H1 (cell line): ENCODE measurements around the gene KCNH4. TPM values are rescaled to one million over a fixed set of nuclear protein-coding genes. Genes with fewer than 3 reads are reported as not detected.

Source experiments
- HDAC2 ChIP-seq, 2 experiments: fragments of 300-600 bp in 1 of 2; sonication (generic) in 1 of 2; IDR thresholded peaks; 2 replicates each; pipeline ENCODE4 v1.6.1; 2011 to 2012; ENCODE audit warnings: low read depth in 2 of 2, low read length in 2 of 2, mild to moderate bottlenecking in 2 of 2, moderate library complexity in 2 of 2, borderline replicate concordance in 1 of 2, inconsistent platforms in 1 of 2
- HDAC6 ChIP-seq: IDR thresholded peaks from one replicate; pipeline ENCODE4 v1.7.1; 2012; ENCODE audit warnings: low read depth, mild to moderate bottlenecking, inconsistent platforms, low read length, moderate library complexity
- RBBP5 ChIP-seq: IDR thresholded peaks from 2 replicates; pipeline ENCODE4 v1.7.1; 2012; ENCODE audit warnings: low read depth, mild to moderate bottlenecking, inconsistent platforms, low read length, moderate library complexity, borderline replicate concordance
- RXRA ChIP-seq: IDR thresholded peaks from 2 replicates; pipeline ENCODE4 v1.6.1; 2011; ENCODE audit warnings: low read depth, mild to moderate bottlenecking, low read length, moderate library complexity; ENCODE audit not compliant: insufficient read depth
- polyA plus RNA-seq, 7 experiments: library from polyadenylated mRNA; depleted of rRNA in 3 of 7; stranded (reverse) in 5 of 7; unstranded in 2 of 7; fragments of >200 nt in 5 of 7; fragments of 200-250 nt in 2 of 7; gene quantifications; 1 replicate in 5 of 7; 2 replicates in 1 of 7; 4 replicates in 1 of 7; pipeline versions ENCODE4 v1.2.1 to v1.2.3, GENCODE V29; 2011 to 2013; ENCODE audit warnings: missing spikeins in 2 of 7, mixed read lengths in 2 of 7
- total RNA-seq: library from RNA; stranded (reverse); fragmentation: NEBNext Ultra II Directional; extraction: Animal tissue kit (Norgen Biotek cat#: 25700); gene quantifications from 2 replicates; pipeline ENCODE4 v1.2.1, GENCODE V29; 2021

KCNH4 gene
- total and polyA plus RNA-seq, 2 of the 8 experiments (the other 6 are each of a cell fraction or from before 2014, with no cell fraction given), result 0.44 to 0.47 TPM

- TF ChIP-seq HDAC2 (IDR thresholded peaks at IDR 0.05; ENCODE audit: borderline replicate concordance in 1 of 2, low read depth in 2 of 2, low read length in 2 of 2) (no peak), RBBP5 (no peak), RXRA (no peak), HDAC6 (no peak)
Measured at GRCh38 chr17:42202159-42202558, 21.2 kb upstream of the KCNH4 start (continued).
